Measurements from ENCODE around the gene LRP10. TPM values are rescaled to one million over a fixed set of nuclear protein-coding genes. Genes with fewer than 3 reads are reported as not detected.

The LRP10 gene
- total RNA-seq, 3 donors from 2014 or later = 70.1 to 97.5 (median 82.3) TPM

- no peaks in the 10 kb centered on the region for H3K9me3 ChIP-seq
- TF ChIP-seq, protein P1, sequence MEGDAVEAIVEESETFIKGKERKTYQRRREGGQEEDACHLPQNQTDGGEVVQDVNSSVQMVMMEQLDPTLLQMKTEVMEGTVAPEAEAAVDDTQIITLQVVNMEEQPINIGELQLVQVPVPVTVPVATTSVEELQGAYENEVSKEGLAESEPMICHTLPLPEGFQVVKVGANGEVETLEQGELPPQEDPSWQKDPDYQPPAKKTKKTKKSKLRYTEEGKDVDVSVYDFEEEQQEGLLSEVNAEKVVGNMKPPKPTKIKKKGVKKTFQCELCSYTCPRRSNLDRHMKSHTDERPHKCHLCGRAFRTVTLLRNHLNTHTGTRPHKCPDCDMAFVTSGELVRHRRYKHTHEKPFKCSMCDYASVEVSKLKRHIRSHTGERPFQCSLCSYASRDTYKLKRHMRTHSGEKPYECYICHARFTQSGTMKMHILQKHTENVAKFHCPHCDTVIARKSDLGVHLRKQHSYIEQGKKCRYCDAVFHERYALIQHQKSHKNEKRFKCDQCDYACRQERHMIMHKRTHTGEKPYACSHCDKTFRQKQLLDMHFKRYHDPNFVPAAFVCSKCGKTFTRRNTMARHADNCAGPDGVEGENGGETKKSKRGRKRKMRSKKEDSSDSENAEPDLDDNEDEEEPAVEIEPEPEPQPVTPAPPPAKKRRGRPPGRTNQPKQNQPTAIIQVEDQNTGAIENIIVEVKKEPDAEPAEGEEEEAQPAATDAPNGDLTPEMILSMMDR (IDR thresholded peaks at IDR 0.05) = peak in 1 of 3 donors; percentile 20
- TF ChIP-seq POLR2AphosphoS5 (IDR thresholded peaks at IDR 0.05) = peak in 1 of 3 donors; percentile 20
- TF ChIP-seq POLR2A (IDR thresholded peaks at IDR 0.05) = no peak
- peak overlapping the region; percentile 78 to 99 (median 95) for H3K4me3 ChIP-seq
- no peaks in the 10 kb centered on the region for H3K27me3 ChIP-seq
- peaks cover 22% of the 10 kb centered on the region for H3K36me3 ChIP-seq
- DNase-seq (ENCODE audit: low spot score in 2 of 2) = peak in 1 of 2 donors; percentile 43
- peak overlapping the region; percentile 96 to 99 for H3K27ac ChIP-seq
- intact Hi-C loops (cut with DNase I; ENCODE audit: low total_unique reads) = loop anchor here (1.0 kb wide), 1 partner anchor 15 kb away; no protein-coding TSS in a partner anchor
- H3K4me1 ChIP-seq = peaks cover 0 to 9% of the 10 kb centered on the region in 2 donors
Observed at GRCh38 chr14:22872833-22873520, 1.4 kb downstream of the LRP10 start.

GRCh38 chr14:22875003-22875747 lies 3.6 kb downstream of the LRP10 start:
- TF ChIP-seq, protein P1 (IDR thresholded peaks at IDR 0.05) = no peak
- no peak for TF ChIP-seq POLR2A (IDR thresholded peaks at IDR 0.05)
- no peak for TF ChIP-seq POLR2AphosphoS5 (IDR thresholded peaks at IDR 0.05)
- no peaks in the 10 kb centered on the region for H3K27me3 ChIP-seq
- no peaks in the 10 kb centered on the region for H3K9me3 ChIP-seq
- intact Hi-C loops (cut with DNase I; ENCODE audit: low total_unique reads) = no loop called here
- H3K27ac ChIP-seq = peak overlapping the region in 1 of 2 donors; percentile 21
- H3K36me3 ChIP-seq = peaks cover 22% of the 10 kb centered on the region
- no peak overlapping the region for H3K4me3 ChIP-seq
- peak in 1 of 2 donors; percentile 39 for DNase-seq (ENCODE audit: low spot score in 2 of 2)
- peaks cover 0 to 9% of the 10 kb centered on the region in 2 donors for H3K4me1 ChIP-seq

- Histone ChIP-seq H3K4me3 (no peak overlapping the region), H3K27ac (no peak overlapping the region), H3K9me3 (no peaks in the 10 kb centered on the region), H3K27me3 (no peaks in the 10 kb centered on the region), H3K4me1 (peaks cover 0 to 4% of the 10 kb centered on the region in 2 donors), H3K36me3 (peaks cover 22% of the 10 kb centered on the region)
- TF ChIP-seq POLR2AphosphoS5 (IDR thresholded peaks at IDR 0.05) (no peak), POLR2A (IDR thresholded peaks at IDR 0.05) (no peak)
- TF ChIP-seq, protein P1 (IDR thresholded peaks at IDR 0.05) = no peak
- intact Hi-C loops (cut with DNase I; ENCODE audit: low total_unique reads) = no loop called here
- DNase-seq (ENCODE audit: low spot score in 2 of 2) = no peak
Observed at GRCh38 chr14:22875748-22876319, 4.3 kb downstream of the LRP10 start.

DNA sequence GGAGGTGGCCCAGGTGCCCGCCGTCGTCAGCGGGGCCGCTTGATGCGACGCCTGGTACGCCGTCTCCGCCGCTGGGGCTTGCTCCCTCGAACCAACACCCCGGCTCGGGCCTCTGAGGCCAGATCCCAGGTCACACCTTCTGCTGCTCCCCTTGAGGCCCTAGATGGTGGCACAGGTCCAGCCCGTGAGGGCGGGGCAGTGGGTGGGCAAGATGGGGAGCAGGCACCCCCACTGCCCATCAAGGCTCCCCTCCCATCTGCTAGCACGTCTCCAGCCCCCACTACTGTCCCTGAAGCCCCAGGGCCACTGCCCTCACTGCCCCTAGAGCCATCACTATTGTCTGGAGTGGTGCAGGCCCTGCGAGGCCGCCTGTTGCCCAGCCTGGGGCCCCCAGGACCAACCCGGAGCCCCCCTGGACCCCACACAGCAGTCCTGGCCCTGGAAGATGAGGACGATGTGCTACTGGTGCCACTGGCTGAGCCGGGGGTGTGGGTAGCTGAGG lies 5.5 kb downstream of the LRP10 start:
- Histone ChIP-seq H3K27ac (no peak overlapping the region), H3K36me3 (peaks cover 22% of the 10 kb centered on the region), H3K4me3 (no peak overlapping the region), H3K27me3 (no peaks in the 10 kb centered on the region), H3K9me3 (no peaks in the 10 kb centered on the region), H3K4me1 (peaks cover 0 to 5% of the 10 kb centered on the region in 2 donors)
- no peak for DNase-seq (ENCODE audit: low spot score in 2 of 2)
- TF ChIP-seq POLR2AphosphoS5 (IDR thresholded peaks at IDR 0.05) (no peak), POLR2A (IDR thresholded peaks at IDR 0.05) (no peak)
- TF ChIP-seq, protein P1 (IDR thresholded peaks at IDR 0.05) = no peak
- intact Hi-C loops (cut with DNase I; ENCODE audit: low total_unique reads) = no loop called here
